ENCODE measurements around the gene EFCAB6.

EFCAB6 gene

DNA sequence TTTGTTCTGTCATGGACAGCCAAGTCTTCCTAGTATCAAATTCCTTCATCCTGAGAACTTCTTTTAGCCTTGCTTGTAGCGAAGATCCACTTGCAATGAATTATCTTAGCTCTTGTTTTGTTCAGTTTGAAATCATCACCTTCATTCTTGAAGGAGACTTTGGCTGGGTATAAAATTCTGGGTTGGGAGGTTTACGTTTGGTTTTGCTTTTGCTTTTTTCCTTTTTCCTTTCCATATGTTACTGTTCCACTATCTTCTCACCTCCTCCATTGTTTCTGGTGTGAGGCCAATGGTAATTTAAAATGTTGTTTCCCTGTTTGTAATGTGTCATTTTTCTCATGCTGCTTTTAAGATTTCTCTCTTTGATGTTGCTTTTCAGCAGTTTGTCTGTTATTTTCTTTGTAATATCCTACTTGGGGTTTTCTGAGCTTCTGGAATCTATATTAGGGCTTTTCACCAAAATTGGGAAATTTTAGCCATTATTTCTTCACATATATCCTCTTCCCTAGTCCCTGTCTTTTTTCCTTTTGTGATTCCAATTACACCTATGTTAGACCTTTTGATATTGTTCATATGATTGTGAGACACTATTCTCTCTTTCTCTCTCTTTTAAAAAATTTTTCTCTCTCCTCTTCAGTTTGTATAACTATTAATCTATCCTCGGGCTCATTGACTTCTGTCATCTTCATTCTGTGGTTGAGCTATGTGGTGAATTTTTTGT lies 172.7 kb downstream of the EFCAB6 start:
- DNase-seq, result no peak
- TF ChIP-seq GATA1 (IDR thresholded peaks at IDR 0.05; ENCODE audit: low read depth, low read length) (no peak), POLR2A (IDR thresholded peaks at IDR 0.05; ENCODE audit: low read length) (no peak)

DNA sequence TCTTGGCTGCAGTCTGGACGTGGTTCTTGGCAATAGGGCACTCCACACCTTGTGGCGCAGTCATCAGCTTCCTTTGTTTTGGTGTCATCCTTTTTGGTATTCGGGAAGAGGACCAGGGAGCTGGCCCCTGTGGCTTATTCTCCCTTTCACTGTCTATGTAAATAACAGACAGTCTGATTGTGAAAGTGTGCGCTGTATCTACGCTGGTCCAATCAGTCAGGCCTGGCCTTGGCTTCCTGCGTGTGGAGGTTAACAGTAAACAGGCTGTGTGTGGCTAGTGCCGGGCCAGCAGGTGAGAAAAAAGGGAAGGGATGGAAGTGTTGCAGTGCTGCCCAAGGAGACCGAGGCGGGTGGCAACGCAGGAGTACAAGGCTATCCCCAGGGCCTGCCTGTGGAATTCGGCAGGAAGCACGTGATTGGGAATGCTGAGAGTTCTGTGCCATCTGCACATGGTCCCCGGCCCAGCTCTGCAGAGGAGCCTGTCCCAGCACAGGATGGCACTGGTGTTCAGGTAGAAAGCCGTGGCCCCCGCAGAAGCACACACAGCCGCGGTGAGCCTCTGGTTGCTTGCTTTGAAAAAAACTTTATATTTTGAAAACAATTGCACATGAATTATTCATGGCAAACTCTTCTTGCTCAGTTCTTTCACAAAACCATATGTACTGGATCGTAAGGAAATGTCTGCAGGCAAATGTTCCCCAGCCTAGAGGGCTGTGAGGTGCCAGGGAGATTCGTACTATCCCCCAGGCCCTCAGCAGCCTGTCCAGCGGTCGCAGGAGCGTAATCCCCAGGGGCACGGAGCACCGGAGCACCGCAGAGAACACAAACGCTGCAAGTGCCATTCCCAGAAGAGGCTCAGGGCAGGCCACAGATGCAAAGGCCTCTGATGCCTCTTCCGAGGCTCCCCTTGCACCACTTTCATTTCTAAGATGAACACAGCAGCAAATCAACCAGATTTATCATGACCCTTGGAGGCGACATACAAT lies 174.5 kb downstream of the EFCAB6 start:
- DNase-seq, result no peak
- TF ChIP-seq GATA1 (IDR thresholded peaks at IDR 0.05; ENCODE audit: low read depth, low read length), result no peak
- TF ChIP-seq POLR2A (IDR thresholded peaks at IDR 0.05; ENCODE audit: low read length), result no peak

DNA sequence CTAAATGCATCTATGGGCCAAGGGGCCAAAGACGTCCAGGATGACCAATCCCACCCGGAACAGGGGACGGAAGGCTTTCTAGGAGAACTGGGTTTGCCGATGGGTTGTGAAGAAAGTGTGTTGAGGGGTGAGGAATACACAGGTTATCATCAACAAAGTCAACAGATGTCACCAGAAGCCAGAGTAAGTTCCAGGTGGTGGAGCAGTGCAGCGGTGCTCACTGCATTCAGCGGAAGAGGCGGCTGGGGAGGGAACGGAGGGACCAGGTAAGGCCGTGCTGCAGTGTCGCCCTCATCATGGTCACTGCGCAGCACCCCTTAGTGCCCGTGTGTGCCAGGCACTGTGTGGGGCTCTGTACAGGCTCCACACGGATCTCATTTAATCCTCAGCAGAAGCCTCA lies 176.0 kb downstream of the EFCAB6 start:
- TF ChIP-seq POLR2A (IDR thresholded peaks at IDR 0.05; ENCODE audit: low read length) (no peak), GATA1 (IDR thresholded peaks at IDR 0.05; ENCODE audit: low read depth, low read length) (no peak)
- no peak for DNase-seq

DNA sequence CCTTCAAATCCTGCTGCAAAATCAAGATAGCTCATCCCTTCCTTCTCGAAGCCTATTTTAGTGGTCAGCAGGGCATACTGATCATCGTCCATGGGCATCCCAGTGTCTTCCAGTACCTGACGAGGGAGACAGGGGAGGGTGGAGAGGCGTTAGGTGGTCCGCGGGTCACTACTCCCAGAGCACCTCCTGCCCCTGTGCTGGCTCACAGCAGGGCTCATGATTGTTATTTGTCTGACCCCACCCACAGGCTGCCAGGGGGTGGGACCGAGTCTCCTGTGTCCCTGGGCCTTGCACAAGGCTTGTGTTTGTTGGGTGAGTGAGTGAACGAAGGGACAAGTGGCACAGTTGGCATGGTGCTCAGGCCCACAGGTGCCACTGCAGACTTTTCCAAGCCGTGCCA lies 177.0 kb downstream of the EFCAB6 start:
- no peak for TF ChIP-seq GATA1 (IDR thresholded peaks at IDR 0.05; ENCODE audit: low read depth, low read length)
- TF ChIP-seq POLR2A (IDR thresholded peaks at IDR 0.05; ENCODE audit: low read length), result no peak

DNA sequence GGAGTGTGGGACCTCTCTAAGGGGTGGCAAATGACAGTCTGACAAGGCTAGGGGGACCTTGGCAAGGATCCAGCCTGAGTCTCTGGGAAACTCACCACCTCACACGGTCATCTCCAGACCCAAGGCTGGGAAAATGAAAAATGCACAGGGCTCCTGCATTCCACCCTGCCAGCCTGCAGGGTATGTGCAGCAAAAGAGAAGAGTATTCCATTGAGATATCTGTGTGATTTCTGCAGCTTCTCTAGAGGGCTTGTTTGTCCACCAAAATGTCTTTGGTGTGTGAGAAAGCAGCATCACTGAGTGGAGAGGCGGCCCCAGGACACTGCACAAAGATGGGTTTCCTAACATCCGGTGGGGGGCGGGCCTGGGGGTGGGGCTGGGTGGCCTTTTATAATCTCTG lies 177.8 kb downstream of the EFCAB6 start:
- TF ChIP-seq POLR2A (IDR thresholded peaks at IDR 0.05; ENCODE audit: low read length) (no peak), GATA1 (IDR thresholded peaks at IDR 0.05; ENCODE audit: low read depth, low read length) (no peak)
- DNase-seq, result no peak

More for the DNA sequence above, 177.0 kb downstream of the EFCAB6 start:
- no peak for DNase-seq

DNA sequence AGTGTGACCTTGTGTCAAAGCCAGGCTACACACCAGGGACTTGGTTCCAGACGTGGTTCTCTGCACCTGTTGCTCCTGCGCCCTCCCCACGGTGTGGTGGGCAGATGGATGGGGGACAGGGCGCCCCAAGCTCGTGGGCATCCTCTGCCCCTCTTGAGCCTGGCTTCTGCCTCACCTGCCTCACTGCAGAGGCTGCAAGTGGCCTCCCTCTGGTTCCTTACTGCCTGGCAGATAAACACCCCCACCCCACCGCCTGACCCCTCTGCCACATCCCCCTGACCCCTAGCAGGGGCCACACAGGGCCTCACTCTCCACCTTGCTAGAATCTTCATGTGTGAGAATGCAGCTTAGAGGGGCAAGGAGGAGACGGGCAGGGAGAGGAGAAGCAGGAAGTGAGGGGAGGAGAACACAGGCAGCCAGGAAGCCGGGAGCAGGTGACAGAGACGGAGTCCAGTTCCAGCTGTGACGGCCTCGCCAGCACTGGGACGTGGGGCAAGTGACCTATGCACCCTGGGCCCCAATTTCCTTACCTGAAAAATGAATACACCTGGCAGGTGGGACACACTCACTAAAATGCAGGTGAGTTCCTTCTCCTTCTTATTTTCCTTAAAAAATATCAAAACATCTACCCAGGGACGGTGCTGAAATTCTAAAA lies 178.3 kb downstream of the EFCAB6 start:
- no peak for DNase-seq
- no peak for TF ChIP-seq GATA1 (IDR thresholded peaks at IDR 0.05; ENCODE audit: low read depth, low read length)
- TF ChIP-seq POLR2A (IDR thresholded peaks at IDR 0.05; ENCODE audit: low read length), result no peak

DNA sequence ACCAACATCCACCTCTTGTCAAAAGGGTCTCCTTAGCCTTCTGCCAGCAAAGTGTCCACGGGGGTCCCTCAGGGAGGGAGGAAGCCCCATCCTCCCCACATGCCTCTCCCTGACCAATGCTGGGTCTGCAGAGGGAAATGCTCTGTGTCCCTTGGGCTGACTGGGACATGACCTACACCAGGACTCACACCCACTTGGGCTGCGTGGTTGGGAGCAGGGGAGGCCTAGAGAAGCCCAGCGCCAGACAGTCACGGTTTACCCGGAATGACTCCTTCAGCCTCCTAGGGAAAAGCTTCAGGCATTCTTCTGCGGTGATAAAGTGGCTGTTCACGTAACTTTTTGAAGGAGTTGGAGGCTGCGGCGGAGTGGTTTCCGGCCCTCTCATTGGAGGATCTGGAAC lies 180.3 kb downstream of the EFCAB6 start:
- no peak for TF ChIP-seq POLR2A (IDR thresholded peaks at IDR 0.05; ENCODE audit: low read length)
- no peak for TF ChIP-seq GATA1 (IDR thresholded peaks at IDR 0.05; ENCODE audit: low read depth, low read length)
- DNase-seq, result no peak

DNA sequence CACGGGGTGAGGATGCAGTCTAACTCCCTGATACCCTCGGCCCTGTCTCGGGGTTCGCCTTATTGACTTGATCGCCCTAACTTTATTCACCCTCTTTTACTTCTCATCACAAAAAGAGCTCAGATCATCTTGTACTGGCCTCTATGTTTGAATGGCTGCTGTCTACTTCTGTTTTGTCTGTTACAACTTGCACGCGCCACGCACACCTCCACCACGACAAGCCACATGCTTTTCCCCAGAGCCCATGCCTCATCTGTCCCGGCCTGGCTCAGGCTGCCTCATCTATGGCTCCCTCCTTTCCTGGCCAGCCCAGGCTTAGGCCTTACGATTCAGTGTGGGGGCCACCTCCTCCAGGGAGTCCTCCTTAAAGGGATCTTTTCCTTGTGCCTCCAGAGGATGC lies 180.9 kb downstream of the EFCAB6 start:
- no peak for DNase-seq
- TF ChIP-seq POLR2A (IDR thresholded peaks at IDR 0.05; ENCODE audit: low read length) (no peak), GATA1 (IDR thresholded peaks at IDR 0.05; ENCODE audit: low read depth, low read length) (no peak)

DNA sequence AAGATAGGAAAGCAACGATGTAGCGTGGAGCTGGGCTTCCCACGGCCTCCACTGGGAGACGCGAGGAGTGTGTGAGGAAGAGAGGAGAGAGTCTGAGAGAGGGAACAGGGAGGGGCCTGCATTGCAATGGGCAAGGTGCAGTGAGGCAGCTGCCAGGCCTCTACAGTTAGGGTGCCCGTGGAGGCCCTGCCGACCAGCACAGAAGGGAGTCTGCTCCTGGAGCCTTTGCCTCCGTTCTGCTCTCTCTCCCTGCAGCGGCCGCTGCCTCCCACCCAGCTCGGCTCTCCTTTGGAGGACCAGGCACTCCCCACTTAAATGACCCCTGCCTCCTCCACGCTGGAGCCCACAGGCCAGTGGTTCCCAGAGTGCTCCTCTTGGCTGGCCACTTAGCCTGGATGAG lies 181.7 kb downstream of the EFCAB6 start:
- TF ChIP-seq POLR2A (IDR thresholded peaks at IDR 0.05; ENCODE audit: low read length) (no peak), GATA1 (IDR thresholded peaks at IDR 0.05; ENCODE audit: low read depth, low read length) (no peak)
- DNase-seq, result no peak

DNA sequence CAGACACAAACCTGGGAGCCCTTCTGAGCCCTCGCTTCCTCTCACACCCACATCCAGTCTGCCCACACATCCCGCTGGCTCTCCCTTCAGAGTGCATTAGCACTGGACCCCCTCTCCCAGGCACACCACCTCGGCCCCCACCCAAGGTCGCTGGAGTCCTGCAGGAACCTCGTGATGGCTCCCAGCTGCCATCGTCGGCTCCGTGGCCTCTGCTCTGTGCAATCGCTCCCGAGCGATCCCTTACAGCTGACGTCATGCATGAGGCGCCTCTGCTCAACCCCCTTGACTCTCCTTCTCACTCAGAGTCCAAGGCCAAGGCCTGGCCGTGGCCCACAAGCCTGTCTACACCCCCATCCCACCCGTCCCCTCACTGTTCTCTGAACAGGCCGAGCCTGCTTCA lies 183.9 kb downstream of the EFCAB6 start:
- TF ChIP-seq GATA1 (IDR thresholded peaks at IDR 0.05; ENCODE audit: low read depth, low read length), result no peak
- TF ChIP-seq POLR2A (IDR thresholded peaks at IDR 0.05; ENCODE audit: low read length), result no peak
- DNase-seq, result no peak

DNA sequence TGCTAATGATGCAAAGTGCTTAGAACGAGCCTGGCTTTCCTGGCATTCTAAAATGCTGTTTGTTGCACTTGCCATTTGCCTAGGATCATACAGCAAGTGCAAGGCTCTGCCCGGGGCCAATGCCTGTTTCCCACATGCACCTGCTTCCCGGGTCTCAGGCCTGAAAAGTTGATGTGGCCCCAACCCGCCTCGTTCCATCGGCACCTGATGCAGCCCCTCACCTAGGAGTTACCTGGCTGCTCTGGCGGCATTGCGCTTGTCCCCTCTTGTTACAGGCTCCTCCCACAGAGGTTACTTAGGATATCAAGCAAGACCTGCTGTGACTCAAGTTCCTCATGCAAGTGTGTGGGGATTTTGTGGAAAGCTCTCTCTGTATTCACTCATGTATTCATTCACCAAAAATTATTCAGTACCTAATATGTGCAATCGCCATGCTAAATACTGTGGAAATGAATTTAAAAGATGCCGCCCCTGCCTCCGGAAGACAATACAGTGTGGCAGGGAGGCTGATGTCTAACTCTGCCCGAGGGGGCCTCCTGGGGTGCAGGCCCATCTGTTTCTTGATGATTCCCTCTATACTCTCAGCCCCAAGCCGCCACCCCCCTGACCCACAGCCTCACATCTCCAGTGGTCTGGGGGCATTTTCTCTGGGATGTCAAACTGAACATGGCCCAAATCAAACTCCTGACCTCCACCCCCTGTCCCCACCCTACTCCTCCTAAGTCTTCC lies 184.5 kb downstream of the EFCAB6 start:
- no peak for TF ChIP-seq GATA1 (IDR thresholded peaks at IDR 0.05; ENCODE audit: low read depth, low read length)
- no peak for TF ChIP-seq POLR2A (IDR thresholded peaks at IDR 0.05; ENCODE audit: low read length)
- DNase-seq, result no peak

DNA sequence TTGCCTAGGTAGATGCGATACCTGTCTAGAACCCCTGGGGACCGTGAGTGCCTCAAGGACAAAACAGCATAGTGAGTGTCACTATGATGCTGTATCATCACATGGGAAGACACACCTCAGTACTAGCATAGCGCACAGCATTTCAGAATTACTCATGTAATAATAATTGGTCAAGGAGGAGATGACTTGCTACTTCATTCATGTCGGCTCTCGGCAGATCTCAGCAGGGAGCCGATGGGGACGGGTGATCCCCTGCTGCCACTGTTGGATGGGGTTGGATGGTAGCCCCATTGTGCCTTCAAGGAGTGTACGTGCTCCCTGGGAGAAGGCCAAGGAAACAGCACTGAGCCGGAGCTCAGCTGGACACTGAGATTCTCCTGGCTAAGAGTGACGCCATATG lies 186.9 kb downstream of the EFCAB6 start:
- no peak for DNase-seq
- TF ChIP-seq GATA1 (IDR thresholded peaks at IDR 0.05; ENCODE audit: low read depth, low read length) (no peak), POLR2A (IDR thresholded peaks at IDR 0.05; ENCODE audit: low read length) (no peak)

DNA sequence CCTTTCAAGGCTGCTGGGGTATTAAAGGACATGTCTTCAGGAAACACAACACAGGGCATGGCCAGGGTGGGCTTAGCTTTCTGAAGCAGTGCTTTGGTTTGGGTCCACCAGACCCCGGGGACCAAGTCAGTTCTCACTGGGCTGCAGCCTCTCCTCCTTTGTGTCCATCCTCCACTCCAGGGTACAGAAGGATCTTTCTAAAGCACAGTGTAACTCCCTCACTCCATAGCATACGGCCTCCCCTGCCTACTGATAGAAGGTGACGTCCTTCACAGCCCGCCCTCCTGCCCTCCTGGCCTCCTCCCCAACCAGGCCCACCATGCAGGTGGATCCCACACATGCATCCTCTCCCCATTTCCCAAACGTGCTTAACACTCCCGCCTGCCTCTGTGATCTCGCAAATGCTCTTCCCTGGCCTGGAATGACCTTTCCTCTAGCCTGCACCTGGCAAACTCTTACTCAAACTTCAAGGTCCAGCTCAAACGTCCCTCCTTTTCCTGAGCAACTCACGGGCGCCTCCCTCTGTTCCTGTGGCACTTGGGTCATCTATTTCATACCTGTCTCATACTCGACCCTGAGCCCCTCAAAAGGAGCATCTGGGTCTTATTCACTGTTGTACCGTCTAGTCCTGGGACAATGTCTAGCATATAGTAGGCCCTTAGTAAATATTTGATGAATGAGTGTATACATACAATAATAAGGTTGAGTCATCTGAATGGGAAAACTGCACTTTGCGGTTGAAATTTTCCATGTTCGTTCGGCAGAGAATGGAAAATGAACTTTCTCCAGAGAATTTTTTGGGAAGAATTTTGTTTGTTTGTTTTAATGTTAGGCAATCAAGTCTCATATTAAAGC lies 187.7 kb downstream of the EFCAB6 start:
- no peak for TF ChIP-seq POLR2A (IDR thresholded peaks at IDR 0.05; ENCODE audit: low read length)
- TF ChIP-seq GATA1 (IDR thresholded peaks at IDR 0.05; ENCODE audit: low read depth, low read length), result no peak
- no peak for DNase-seq

All from erythroblast (primary cell).